Activated T-helper 2 cell treated with anti-CD3 and anti-CD28 coated beads, Interferon-gamma antibody, Interleukin-2, Interleukin-4, amounts not matched to agents 10 μg/mL and 5 μg/mL and 100 μg/mL, durations not matched to agents 14 hours and 24 hours and 36 hours (primary cell): ENCODE results near the gene FASTK. TPM values are rescaled to one million over a fixed set of nuclear protein-coding genes. Genes with fewer than 3 reads are reported as not detected.

ENCODE experiments used
- DNase-seq: peaks from one replicate; pipeline ENCODE4 v3.0.0; 2021; ENCODE audit warnings: low spot score
- H3K27ac Mint-ChIP-seq: one replicate; pipeline ENCODE4 v1.8.0; 2021; ENCODE audit warnings: mixed read lengths
- H3K27me3 Mint-ChIP-seq: one replicate; pipeline ENCODE4 v1.8.0; 2021; ENCODE audit warnings: low read depth, mixed read lengths
- H3K36me3 Mint-ChIP-seq: one replicate; pipeline ENCODE4 v1.8.0; 2021; ENCODE audit warnings: low read depth, mixed read lengths
- H3K4me1 Mint-ChIP-seq: one replicate; pipeline ENCODE4 v1.8.0; 2021; ENCODE audit warnings: low read depth, mixed read lengths
- H3K4me3 Mint-ChIP-seq: one replicate; pipeline ENCODE4 v1.8.0; 2021; ENCODE audit warnings: low read depth, mild to moderate bottlenecking, moderate library complexity, mixed read lengths
- H3K9me3 Mint-ChIP-seq: one replicate; pipeline ENCODE4 v1.8.0; 2021; ENCODE audit warnings: mixed read lengths
- intact Hi-C: fragments of 100-400 bp; cut with micrococcal nuclease; formaldehyde crosslinking; loops from one replicate; pipeline ENCODE4 v1.15.1; 2023
- total RNA-seq: library from RNA; stranded (reverse); gene quantifications from 2 replicates; pipeline ENCODE4 v1.2.3, GENCODE V29; 2022

FASTK gene, protein sequence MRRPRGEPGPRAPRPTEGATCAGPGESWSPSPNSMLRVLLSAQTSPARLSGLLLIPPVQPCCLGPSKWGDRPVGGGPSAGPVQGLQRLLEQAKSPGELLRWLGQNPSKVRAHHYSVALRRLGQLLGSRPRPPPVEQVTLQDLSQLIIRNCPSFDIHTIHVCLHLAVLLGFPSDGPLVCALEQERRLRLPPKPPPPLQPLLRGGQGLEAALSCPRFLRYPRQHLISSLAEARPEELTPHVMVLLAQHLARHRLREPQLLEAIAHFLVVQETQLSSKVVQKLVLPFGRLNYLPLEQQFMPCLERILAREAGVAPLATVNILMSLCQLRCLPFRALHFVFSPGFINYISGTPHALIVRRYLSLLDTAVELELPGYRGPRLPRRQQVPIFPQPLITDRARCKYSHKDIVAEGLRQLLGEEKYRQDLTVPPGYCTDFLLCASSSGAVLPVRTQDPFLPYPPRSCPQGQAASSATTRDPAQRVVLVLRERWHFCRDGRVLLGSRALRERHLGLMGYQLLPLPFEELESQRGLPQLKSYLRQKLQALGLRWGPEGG
- 83.2 and 85.2 TPM in 2 replicates for total RNA-seq

DNA sequence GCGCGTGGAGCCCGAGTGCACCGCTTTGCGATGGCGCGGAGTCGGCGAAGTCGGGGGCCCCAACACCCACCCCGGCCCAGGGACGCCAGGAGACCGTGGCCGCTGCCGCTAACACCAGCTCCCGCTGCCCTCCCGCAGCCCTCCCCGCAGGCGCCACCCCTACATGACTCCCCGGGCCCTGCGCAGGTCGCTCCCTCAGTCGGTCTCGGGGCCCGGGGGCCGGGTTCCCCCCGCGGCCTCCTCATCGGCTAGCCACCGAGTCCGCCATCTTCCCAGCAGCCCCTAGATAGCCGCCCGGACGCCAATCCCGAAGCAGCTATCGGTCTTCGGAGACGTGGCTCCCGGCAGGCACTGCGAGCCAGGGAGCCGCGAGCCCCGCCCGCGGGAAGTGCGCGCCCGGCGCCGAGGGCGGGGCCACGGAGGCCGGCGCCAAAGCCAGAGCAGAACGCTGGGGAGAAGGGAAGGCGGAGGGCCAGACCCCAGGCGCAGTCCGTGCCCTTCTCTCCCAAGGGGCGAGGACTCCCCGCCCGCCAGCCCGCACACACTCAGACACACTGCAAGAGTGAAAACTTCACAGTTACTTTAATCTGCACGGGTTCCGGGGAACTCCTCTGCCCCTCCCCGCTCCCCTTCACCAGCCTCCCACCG lies at the start of gene FASTK:
Gene FASTK, minus strand, starts transcription at position 288 of the 648 bp plus-strand sequence. Its CDS starts 43 bp downstream, at position 245.
- Mint-ChIP-seq H3K4me1 (peaks cover 22% of the 10 kb centered on the region), H3K9me3 (no peaks in the 10 kb centered on the region), H3K27me3 (peaks cover 6% of the 10 kb centered on the region), H3K27ac (peak within 1 kb of the TSS; percentile 75), H3K36me3 (peaks cover 30% of the 10 kb centered on the region), H3K4me3 (peak within 1 kb of the TSS; percentile 94)
- intact Hi-C loops: loop anchor here (1.0 to 10.0 kb wide), 2 partner anchors 22 to 144 kb away; partner anchors contain the start of gene ABCF2
- peak; percentile 86 for DNase-seq

DNA sequence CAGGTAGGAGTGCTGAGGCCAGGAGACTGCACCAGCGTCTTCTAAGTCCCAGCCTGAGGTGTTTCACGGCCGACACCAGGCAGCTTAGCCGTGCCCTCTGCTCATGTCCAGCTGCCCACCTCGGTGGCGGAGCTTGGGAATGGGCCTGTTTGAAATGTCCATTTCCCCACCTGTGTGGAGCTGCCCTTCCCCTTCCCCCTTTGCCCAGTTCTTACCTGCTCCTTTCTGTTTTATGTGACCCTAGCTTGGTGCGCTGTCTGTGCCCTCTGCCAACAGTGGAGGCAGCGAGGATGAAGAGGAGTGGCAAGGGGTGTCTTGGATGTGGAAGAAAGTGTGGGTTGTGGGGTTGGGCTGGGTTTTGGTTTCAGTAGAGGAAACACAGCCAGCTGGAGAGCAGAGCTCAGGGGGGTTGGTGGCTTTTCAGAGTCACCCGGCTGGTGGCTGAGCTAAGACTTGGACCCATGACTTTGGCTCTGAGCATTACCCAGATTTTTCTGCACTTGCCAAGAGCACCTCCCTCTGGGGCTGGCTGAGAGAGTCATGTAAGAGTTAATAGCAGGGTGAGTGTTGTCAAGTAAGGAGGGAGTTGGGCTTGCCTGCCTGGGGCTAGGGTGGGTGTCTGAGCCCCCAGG lies 49.5 kb upstream of the FASTK start:
- intact Hi-C loops: no loop called here
- Mint-ChIP-seq H3K27ac (no peak overlapping the region), H3K36me3 (no peaks in the 10 kb centered on the region), H3K4me1 (no peaks in the 10 kb centered on the region), H3K27me3 (no peaks in the 10 kb centered on the region), H3K4me3 (no peak overlapping the region), H3K9me3 (no peaks in the 10 kb centered on the region)
- DNase-seq: no peak

DNA sequence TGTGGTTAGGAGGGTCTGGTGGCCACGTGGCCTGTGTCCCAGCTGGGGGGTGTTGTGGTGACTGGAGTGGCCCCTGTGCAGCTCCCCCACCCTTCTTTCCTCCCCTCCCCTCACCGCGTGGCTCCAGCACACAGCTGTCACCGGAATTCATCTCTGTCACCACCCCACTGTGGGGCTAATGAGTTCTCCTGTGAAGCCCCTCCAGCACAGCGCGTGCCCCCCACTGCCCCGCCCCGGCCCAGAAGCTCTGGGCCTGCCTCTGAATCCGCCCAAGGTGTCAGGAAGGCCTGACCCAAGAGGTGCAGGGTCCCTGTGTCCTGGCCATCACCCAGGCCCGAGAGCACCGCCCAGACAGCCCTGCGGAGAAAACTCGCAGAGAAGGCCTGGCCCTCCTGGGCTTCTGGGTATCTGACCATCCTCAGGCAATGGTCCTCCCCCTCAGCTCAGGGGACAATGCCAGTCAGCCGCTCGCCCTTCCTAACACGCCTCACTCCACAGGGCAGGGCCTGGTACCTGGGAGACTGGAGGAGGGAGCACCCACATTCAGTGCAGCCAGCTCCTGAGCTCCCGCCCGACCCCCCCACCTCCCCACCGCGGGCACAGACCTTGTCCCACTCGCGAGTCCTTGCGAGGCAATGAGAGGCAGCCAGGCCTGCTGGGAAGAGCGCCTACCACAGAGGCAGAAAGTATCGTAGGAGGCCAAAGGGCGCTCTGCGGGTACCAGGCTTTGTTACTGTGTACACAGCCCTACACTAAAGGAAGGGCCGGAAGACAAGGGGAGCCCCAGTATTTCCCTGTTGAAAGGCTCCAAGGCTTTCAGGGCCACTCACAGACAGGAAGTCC lies 48.7 kb upstream of the FASTK start:
- H3K27ac Mint-ChIP-seq: no peak overlapping the region

DNA sequence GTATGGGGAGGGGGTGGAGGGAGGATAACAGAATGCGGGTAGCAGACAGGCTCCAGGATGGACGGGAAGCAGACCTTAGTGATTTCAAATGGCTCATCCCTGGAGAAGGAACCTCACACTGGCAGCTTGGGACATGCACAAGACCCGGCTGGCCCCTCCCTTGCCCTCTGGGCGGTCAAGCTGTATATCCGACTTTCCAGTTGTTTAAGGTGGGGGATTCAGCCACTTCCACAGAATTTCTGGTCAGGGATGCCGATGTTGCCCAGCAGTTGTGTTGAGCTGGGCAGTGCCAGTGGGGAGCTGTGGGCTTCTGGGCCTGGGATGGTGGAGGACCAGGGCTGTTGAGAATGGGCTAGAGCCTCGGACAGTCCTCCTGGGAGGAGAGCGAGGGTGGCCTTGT lies 48.1 kb upstream of the FASTK start:
- intact Hi-C loops: no loop called here
- H3K4me1 Mint-ChIP-seq: no peaks in the 10 kb centered on the region
- no peak overlapping the region for H3K27ac Mint-ChIP-seq
- peaks cover 4% of the 10 kb centered on the region for H3K36me3 Mint-ChIP-seq
- no peaks in the 10 kb centered on the region for H3K27me3 Mint-ChIP-seq
- DNase-seq: no peak
- H3K9me3 Mint-ChIP-seq: no peaks in the 10 kb centered on the region
- H3K4me3 Mint-ChIP-seq: no peak overlapping the region

More for the DNA sequence above, 48.7 kb upstream of the FASTK start:
- no peak overlapping the region for H3K4me3 Mint-ChIP-seq
- H3K9me3 Mint-ChIP-seq: no peaks in the 10 kb centered on the region
- intact Hi-C loops: no loop called here
- no peak for DNase-seq
- H3K27me3 Mint-ChIP-seq: no peaks in the 10 kb centered on the region
- no peaks in the 10 kb centered on the region for H3K4me1 Mint-ChIP-seq
- H3K36me3 Mint-ChIP-seq: no peaks in the 10 kb centered on the region

DNA sequence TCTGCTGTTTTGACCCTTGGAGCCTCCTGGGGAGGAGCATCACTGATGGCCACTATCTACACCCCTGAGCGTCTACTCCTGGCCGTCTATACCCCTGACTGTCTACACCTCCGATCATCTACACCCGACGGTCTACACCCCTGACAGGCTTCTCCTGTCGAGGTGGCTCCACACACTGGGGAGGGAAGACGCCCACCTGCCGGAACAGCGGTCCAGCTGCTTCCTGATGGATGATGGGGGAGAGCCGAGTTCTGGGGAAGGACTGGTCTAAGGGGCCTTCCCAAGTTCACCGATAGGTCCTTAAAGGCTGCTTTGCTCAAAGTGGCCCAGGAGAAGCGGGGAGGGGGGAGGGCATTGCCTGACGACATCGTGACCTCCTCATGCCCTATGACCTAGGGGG lies 47.5 kb upstream of the FASTK start:
- H3K36me3 Mint-ChIP-seq: peaks cover 9% of the 10 kb centered on the region

DNA sequence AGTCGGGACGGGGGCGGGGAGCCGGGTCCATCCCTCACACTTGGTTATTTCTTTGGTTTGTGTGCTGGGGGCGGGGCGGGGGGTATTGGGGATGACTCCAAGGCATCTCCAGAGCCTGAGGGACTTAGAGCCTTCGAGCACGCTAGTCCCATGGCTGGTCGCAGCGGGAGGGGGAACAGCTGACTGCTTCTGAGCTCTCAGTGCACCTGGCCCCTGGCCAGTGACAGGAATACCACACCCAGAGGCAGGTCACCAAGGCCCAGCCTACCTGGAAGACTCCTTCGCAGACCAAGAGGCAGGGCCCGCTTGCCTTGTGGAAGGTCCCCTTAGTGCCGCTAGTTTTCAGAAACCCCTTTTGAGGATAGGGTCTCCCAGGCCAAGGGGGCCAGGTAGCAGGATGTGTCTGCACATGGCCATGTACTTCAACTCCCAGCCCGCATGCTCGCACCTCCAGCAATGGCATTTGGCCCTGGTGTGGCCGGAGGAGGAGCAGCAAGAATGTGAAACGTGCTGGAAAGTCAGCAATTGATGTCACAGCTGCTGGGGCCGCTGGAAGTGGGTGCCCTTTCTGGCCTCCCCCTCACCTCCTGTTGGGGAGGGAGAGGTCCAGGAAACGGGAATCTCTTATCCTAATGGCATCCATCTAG lies 46.0 kb upstream of the FASTK start:
- no peak for DNase-seq
- Mint-ChIP-seq H3K27me3 (no peaks in the 10 kb centered on the region), H3K36me3 (peaks cover 9% of the 10 kb centered on the region), H3K27ac (no peak overlapping the region), H3K9me3 (no peaks in the 10 kb centered on the region), H3K4me3 (no peak overlapping the region), H3K4me1 (no peaks in the 10 kb centered on the region)
- intact Hi-C loops: no loop called here

More for the DNA sequence above, 47.5 kb upstream of the FASTK start:
- no peak overlapping the region for H3K27ac Mint-ChIP-seq
- H3K27me3 Mint-ChIP-seq: no peaks in the 10 kb centered on the region
- intact Hi-C loops: no loop called here
- no peak for DNase-seq
- H3K4me3 Mint-ChIP-seq: no peak overlapping the region
- H3K4me1 Mint-ChIP-seq: no peaks in the 10 kb centered on the region
- H3K9me3 Mint-ChIP-seq: no peaks in the 10 kb centered on the region

DNA sequence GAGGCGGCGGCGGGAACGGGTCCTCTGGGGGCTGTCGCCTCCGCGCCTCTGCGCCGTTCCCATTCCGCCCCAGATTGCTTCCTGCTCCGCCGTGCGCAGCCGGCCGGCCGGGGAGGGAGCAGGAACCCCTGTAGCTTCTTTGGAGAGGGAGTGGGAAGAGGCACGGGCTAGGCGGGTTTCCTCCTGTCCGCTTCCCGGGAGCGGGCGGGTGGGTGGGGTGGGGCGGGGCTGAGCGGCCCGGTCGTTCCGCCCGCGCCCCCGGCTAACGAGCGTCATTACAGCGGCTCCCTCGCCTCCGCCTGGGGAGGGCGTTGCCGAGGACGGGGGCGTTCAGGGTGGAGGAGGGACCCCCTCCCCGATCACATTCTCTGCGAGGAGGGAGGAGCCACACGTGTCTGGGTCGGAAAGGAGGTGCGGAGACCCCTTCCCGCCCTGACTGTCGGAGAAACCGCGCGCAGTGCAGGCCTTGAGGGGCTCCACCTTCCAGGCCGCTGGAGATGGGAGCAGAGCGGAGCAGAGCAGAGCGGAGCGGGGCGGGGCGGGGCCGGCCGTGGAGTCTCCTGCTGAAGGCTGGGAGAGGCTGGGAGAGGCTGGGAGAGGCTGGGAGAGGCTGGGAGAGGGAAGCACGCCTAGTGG lies 45.4 kb upstream of the FASTK start:
- peaks cover 9% of the 10 kb centered on the region for H3K36me3 Mint-ChIP-seq
- H3K4me1 Mint-ChIP-seq: no peaks in the 10 kb centered on the region
- H3K27ac Mint-ChIP-seq: no peak overlapping the region
- intact Hi-C loops: no loop called here
- no peak overlapping the region for H3K4me3 Mint-ChIP-seq
- H3K27me3 Mint-ChIP-seq: no peaks in the 10 kb centered on the region
- H3K9me3 Mint-ChIP-seq: no peaks in the 10 kb centered on the region
- DNase-seq: no peak

DNA sequence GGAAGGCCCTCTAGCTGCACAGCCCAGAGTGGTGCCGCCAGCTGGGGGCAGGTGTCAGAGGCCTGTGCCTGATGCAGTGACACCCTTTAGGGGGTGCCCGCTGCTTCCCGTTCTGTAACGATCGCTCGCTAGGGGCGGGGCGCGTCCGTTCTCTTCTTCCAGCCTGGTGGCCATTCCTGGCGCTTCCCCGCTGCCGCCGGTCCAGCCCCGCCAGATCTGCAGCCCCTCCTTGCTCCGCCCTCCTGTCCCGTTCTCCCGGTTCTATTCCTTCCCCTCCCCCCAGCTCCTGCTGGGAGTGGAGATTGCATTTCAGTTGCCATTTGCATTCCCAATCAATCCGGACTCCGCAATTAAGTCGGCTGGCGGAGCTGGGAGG lies 44.8 kb upstream of the FASTK start:
- no peak overlapping the region for H3K4me3 Mint-ChIP-seq
- H3K9me3 Mint-ChIP-seq: no peaks in the 10 kb centered on the region
- no peaks in the 10 kb centered on the region for H3K4me1 Mint-ChIP-seq
- no peak overlapping the region for H3K27ac Mint-ChIP-seq
- H3K27me3 Mint-ChIP-seq: no peaks in the 10 kb centered on the region
- intact Hi-C loops: no loop called here
- peaks cover 12% of the 10 kb centered on the region for H3K36me3 Mint-ChIP-seq
- DNase-seq: no peak

DNA sequence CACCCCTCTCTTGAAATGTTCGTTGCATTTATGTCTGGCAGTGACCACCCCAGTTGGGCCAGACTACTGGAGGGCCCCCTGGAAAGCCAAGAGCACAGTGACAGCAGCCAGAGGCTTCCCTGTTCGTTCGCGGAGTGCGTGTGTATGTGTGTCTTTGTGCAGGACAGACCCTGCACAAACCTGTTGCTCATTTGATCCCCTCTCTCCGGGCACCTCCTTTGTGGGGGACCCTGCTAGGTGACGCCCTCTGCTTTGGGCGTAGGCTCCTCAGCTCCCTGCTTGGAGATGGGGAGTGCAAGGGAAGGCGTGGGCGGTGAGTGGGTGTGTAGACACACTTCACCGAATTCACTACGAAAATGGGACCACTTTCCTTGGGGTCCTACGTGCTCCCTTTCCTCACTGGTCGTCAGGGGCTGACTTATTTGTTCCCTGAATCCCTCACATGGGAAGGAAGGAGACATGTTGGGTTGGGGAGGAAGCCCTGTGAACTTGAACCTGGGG lies 44.3 kb upstream of the FASTK start:
- H3K27me3 Mint-ChIP-seq: no peaks in the 10 kb centered on the region
- intact Hi-C loops: loop anchor here (1.0 to 5.0 kb wide), 2 partner anchors 47 to 107 kb away; partner anchors contain the start of gene CHPF2
- H3K4me3 Mint-ChIP-seq: no peak overlapping the region
- H3K27ac Mint-ChIP-seq: no peak overlapping the region
- H3K36me3 Mint-ChIP-seq: peaks cover 13% of the 10 kb centered on the region
- no peaks in the 10 kb centered on the region for H3K9me3 Mint-ChIP-seq
- DNase-seq: no peak
- H3K4me1 Mint-ChIP-seq: no peaks in the 10 kb centered on the region

DNA sequence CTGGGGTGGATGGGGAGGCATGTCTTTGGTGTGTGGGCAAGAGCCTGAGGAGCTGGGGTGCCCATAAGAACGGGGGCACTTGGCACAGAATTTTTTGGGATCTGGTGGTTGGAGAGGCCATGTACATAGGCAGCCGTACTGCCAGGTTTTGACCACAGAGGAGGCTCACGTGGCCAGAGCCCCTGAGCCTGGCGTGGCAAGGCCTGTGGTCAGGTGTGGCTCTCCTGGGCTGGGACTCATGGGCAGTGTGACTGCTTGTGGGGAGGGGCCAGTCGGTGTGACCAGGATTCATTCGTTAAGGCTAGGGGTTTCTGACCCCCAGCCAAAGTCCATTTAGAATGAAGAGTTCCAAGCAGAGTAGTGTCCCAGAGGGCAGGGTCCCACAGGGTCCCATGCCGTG lies 43.9 kb upstream of the FASTK start:
- no peaks in the 10 kb centered on the region for H3K4me1 Mint-ChIP-seq
- intact Hi-C loops: loop anchor here (1.0 to 5.0 kb wide), 2 partner anchors 48 to 108 kb away; partner anchors contain the start of gene CHPF2
- no peaks in the 10 kb centered on the region for H3K9me3 Mint-ChIP-seq
- peaks cover 13% of the 10 kb centered on the region for H3K36me3 Mint-ChIP-seq
- no peak overlapping the region for H3K4me3 Mint-ChIP-seq
- no peak overlapping the region for H3K27ac Mint-ChIP-seq
- no peak for DNase-seq
- no peaks in the 10 kb centered on the region for H3K27me3 Mint-ChIP-seq

DNA sequence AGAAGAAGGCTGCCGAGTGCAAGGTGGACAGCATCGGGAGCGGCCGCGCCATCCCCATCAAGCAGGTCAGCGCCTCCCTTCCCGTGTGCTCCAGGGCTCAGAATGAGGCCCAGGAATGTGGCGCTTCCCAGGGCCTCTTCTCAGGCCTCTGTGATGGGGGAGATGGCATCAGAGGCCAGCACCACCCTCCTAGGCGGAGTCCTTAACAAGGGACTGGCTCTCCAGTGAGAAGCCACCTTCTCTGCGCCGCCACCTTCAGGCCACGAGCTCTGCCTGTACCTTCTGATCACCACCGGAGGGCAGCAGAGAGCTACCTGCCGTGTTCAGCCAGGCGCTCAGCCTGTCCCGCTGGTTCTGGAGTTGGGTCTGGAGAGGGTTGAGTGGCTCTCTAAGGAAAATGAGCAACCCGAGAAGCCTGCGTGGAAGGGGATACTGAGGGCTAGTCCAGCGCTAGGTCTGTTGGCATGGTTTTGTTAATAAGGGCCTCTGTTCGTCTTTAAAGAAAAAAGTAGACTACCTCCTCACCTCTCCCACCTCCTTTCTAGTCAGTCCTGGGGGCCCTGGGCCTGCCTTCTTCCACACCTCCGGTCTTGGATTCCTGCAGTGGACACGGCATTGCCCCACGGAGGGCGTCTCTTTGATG lies 43.3 kb upstream of the FASTK start:
- no peaks in the 10 kb centered on the region for H3K4me1 Mint-ChIP-seq
- peaks cover 13% of the 10 kb centered on the region for H3K36me3 Mint-ChIP-seq
- intact Hi-C loops: loop anchor here (1.0 to 5.0 kb wide), 2 partner anchors 48 to 108 kb away; partner anchors contain the start of gene CHPF2
- no peak overlapping the region for H3K4me3 Mint-ChIP-seq
- H3K27me3 Mint-ChIP-seq: no peaks in the 10 kb centered on the region
- H3K27ac Mint-ChIP-seq: no peak overlapping the region
- no peaks in the 10 kb centered on the region for H3K9me3 Mint-ChIP-seq
- DNase-seq: peak; percentile 71
